BE2C (cell line): ENCODE data around the gene CPLANE1.

Experiments used
- DNase-seq: peaks from one replicate; pipeline ENCODE4 v3.0.0-alpha.2; 2020
- H3K27me3 ChIP-seq: fragments of 250-450 bp; sonication (Bioruptor Pico); 2 replicates; pipeline ENCODE4 v1.5.1; 2020; ENCODE audit warnings: mild to moderate bottlenecking
- H3K36me3 ChIP-seq: fragments of 250-450 bp; sonication (Bioruptor Pico); 2 replicates; pipeline ENCODE4 v1.5.1; 2020; ENCODE audit warnings: mild to moderate bottlenecking
- H3K4me1 ChIP-seq: fragments of 250-450 bp; sonication (Bioruptor Pico); 2 replicates; pipeline ENCODE4 v1.5.1; 2020
- H3K4me3 ChIP-seq: 2 replicates; pipeline ENCODE4 v1.5.1; 2011; ENCODE audit warnings: low read depth, low read length
- H3K9me3 ChIP-seq: fragments of 250-450 bp; sonication (Bioruptor Pico); 2 replicates; pipeline ENCODE4 v1.5.1; 2020
- CTCF ChIP-seq: IDR thresholded peaks from 2 replicates; pipeline ENCODE4 v1.5.1; 2012; ENCODE audit warnings: mild to moderate bottlenecking, low read depth, low read length

The CPLANE1 gene

GRCh38 chr5:37121027-37121426, 128.1 kb downstream of the CPLANE1 start:
- TF ChIP-seq CTCF: no peak
- Histone ChIP-seq H3K27me3 (no peaks in the 10 kb centered on the region), H3K4me3 (no peak overlapping the region), H3K4me1 (no peaks in the 10 kb centered on the region), H3K36me3 (no peaks in the 10 kb centered on the region), H3K9me3 (no peaks in the 10 kb centered on the region)
- no peak for DNase-seq

GRCh38 chr5:37120270-37120669, 128.9 kb downstream of the CPLANE1 start:
- Histone ChIP-seq H3K36me3 (no peaks in the 10 kb centered on the region), H3K4me1 (no peaks in the 10 kb centered on the region), H3K4me3 (no peak overlapping the region), H3K27me3 (no peaks in the 10 kb centered on the region), H3K9me3 (no peaks in the 10 kb centered on the region)
- DNase-seq: no peak
- no peak for TF ChIP-seq CTCF

- Histone ChIP-seq H3K4me1 (no peaks in the 10 kb centered on the region), H3K27me3 (no peaks in the 10 kb centered on the region), H3K9me3 (no peaks in the 10 kb centered on the region), H3K36me3 (peaks cover 4% of the 10 kb centered on the region), H3K4me3 (no peak overlapping the region)
- TF ChIP-seq CTCF: no peak
- no peak for DNase-seq
These were observed 132.8 kb downstream of the CPLANE1 start for GRCh38 chr5:37116359-37116758.

- H3K36me3 ChIP-seq: peaks cover 4% of the 10 kb centered on the region
- no peak for TF ChIP-seq CTCF
- no peak for DNase-seq
- no peak overlapping the region for H3K4me3 ChIP-seq
- no peaks in the 10 kb centered on the region for H3K9me3 ChIP-seq
- no peaks in the 10 kb centered on the region for H3K27me3 ChIP-seq
- no peaks in the 10 kb centered on the region for H3K4me1 ChIP-seq
These were observed 136.7 kb downstream of the CPLANE1 start for GRCh38 chr5:37112383-37112991.

GRCh38 chr5:37111426-37112382, 137.5 kb downstream of the CPLANE1 start:
- Histone ChIP-seq H3K27me3 (no peaks in the 10 kb centered on the region), H3K9me3 (no peaks in the 10 kb centered on the region), H3K36me3 (peaks cover 4% of the 10 kb centered on the region), H3K4me3 (no peak overlapping the region), H3K4me1 (no peaks in the 10 kb centered on the region)
- no peak for DNase-seq
- TF ChIP-seq CTCF: no peak

GRCh38 chr5:37110135-37110534, 139.0 kb downstream of the CPLANE1 start:
- H3K36me3 ChIP-seq: peaks cover 4% of the 10 kb centered on the region
- no peak for TF ChIP-seq CTCF

More at GRCh38 chr5:37110135-37110534, 139.0 kb downstream of the CPLANE1 start:
- DNase-seq: no peak
- Histone ChIP-seq H3K27me3 (no peaks in the 10 kb centered on the region), H3K4me1 (no peaks in the 10 kb centered on the region), H3K4me3 (no peak overlapping the region), H3K9me3 (no peaks in the 10 kb centered on the region)
